HEK293T (cell line): ENCODE data around the gene SLC29A1.

Experiments
- SUZ12 ChIP-seq: fragments of 450-650 bp; IDR thresholded peaks from 2 replicates; pipeline ENCODE4 v1.6.1; 2016; ENCODE audit warnings: mild to moderate bottlenecking
- TARDBP ChIP-seq: fragments of 450-650 bp; IDR thresholded peaks from 2 replicates; pipeline ENCODE4 v1.6.1; 2016

- TF ChIP-seq SUZ12: no peak
- no peak for TF ChIP-seq TARDBP
Measured at GRCh38 chr6:44177691-44178423, 45.5 kb upstream of the SLC29A1 start.
